Measurements from ENCODE around the gene RAB13. TPM values are rescaled to one million over a fixed set of nuclear protein-coding genes. Genes with fewer than 3 reads are reported as not detected.

RAB13 gene
- total and polyA plus RNA-seq, 2 experiments from 2014 or later: 25.9 to 98.7 TPM

GRCh38 chr1:153932156-153933131 is 53.7 kb downstream of the RAB13 start:
- TF ChIP-seq CTCF (IDR thresholded peaks at IDR 0.05; ENCODE audit: poor library complexity): no peak
- TF ChIP-seq EZH2 (IDR thresholded peaks at IDR 0.05; ENCODE audit: borderline replicate concordance): no peak

More at GRCh38 chr1:153932156-153933131, 53.7 kb downstream of the RAB13 start:
- no peak for DNase-seq (ENCODE audit: low spot score)
- no peaks in the 10 kb centered on the region for H4K20me1 ChIP-seq (ENCODE audit: insufficient read depth, poor library complexity, severe bottlenecking)
- H3K4me3 ChIP-seq: no peak overlapping the region
- no peaks in the 10 kb centered on the region for H3K4me1 ChIP-seq (ENCODE audit: insufficient read depth)
- no peaks in the 10 kb centered on the region for H3K27me3 ChIP-seq
- no peak overlapping the region for H2AFZ ChIP-seq
- H3K27ac ChIP-seq: no peak overlapping the region
- H3K9me3 ChIP-seq (ENCODE audit: low read depth): no peaks in the 10 kb centered on the region
- H3K9me2 ChIP-seq (replicated peaks; ENCODE audit: insufficient read depth): no peaks in the 10 kb centered on the region
- no peaks in the 10 kb centered on the region for H3K79me2 ChIP-seq
- no peak overlapping the region for H3K4me2 ChIP-seq
- WGBS (ENCODE audit: low lambda C conversion rate, missing lambda C conversion rate): 95% methylated on average over 16 of the region's 18 CpGs
- no peaks in the 10 kb centered on the region for H3K36me3 ChIP-seq (replicated peaks; ENCODE audit: insufficient read depth, low read depth)

Small RNA genes lying within 50 kb of the gene (microRNA-seq; reads per million reads assigned to microRNA genes)
- 1.8 reads per million for gene MIR6737

Small RNA genes lying within 50 kb of the gene (small RNA-seq; reads per million reads assigned to genes)
- 0.12 reads per million for gene MIR6737

Other genes starting within 250 kb of the RAB13 start
- gene SLC27A3, start 210.9 kb downstream of the RAB13 start, total RNA-seq: 21.5 and 22.8 TPM in 2 replicates
- 37.2 and 38.1 TPM in 2 replicates for gene SLC27A3, start 210.9 kb downstream of the RAB13 start, polyA plus RNA-seq
- gene GATAD2B, start 63.4 kb downstream of the RAB13 start, total RNA-seq: 7.4 and 11.7 TPM in 2 replicates
- gene GATAD2B, start 63.4 kb downstream of the RAB13 start, polyA plus RNA-seq: 5.4 TPM in 2 replicates
- 8.8 and 15.4 TPM in 2 replicates for gene DENND4B, start 39.6 kb downstream of the RAB13 start, total RNA-seq
- gene DENND4B, start 39.6 kb downstream of the RAB13 start, polyA plus RNA-seq: 22.3 and 30.6 TPM in 2 replicates
- gene CRTC2, start 27.7 kb downstream of the RAB13 start, total RNA-seq: 7.6 and 10.5 TPM in 2 replicates
- gene CRTC2, start 27.7 kb downstream of the RAB13 start, polyA plus RNA-seq: 27.1 and 28.0 TPM in 2 replicates
- gene SLC39A1, start 22.8 kb downstream of the RAB13 start, total RNA-seq: 141 and 158 TPM in 2 replicates
- 163 and 174 TPM in 2 replicates for gene SLC39A1, start 22.8 kb downstream of the RAB13 start, polyA plus RNA-seq
- gene CREB3L4, start 18.4 kb downstream of the RAB13 start, total RNA-seq: 10.9 and 15.1 TPM in 2 replicates
- 8.6 and 16.6 TPM in 2 replicates for gene CREB3L4, start 18.4 kb downstream of the RAB13 start, polyA plus RNA-seq
- 213 and 240 TPM in 2 replicates for gene JTB, start 8.7 kb downstream of the RAB13 start, total RNA-seq
- 215 and 217 TPM in 2 replicates for gene JTB, start 8.7 kb downstream of the RAB13 start, polyA plus RNA-seq
- gene RPS27, start 4.4 kb upstream of the RAB13 start, total RNA-seq: 2,478 and 2,548 TPM in 2 replicates
- 1,603 and 1,696 TPM in 2 replicates for gene RPS27, start 4.4 kb upstream of the RAB13 start, polyA plus RNA-seq
- 0.03 and 0.04 TPM in 2 replicates for gene NUP210L, start 168.7 kb upstream of the RAB13 start, total RNA-seq
- not detected in 2 replicates for gene NUP210L, start 168.7 kb upstream of the RAB13 start, polyA plus RNA-seq
- gene TPM3, start 205.8 kb upstream of the RAB13 start, total RNA-seq: 440 and 441 TPM in 2 replicates
- gene TPM3, start 205.8 kb upstream of the RAB13 start, polyA plus RNA-seq: 302 and 321 TPM in 2 replicates
- gene CFAP141, start 220.0 kb upstream of the RAB13 start, total RNA-seq: not detected in 2 replicates
- gene CFAP141, start 220.0 kb upstream of the RAB13 start, polyA plus RNA-seq: not detected in 2 replicates
- gene UBAP2L, start 234.6 kb upstream of the RAB13 start, total RNA-seq: 83.5 and 103 TPM in 2 replicates
- 119 and 132 TPM in 2 replicates for gene UBAP2L, start 234.6 kb upstream of the RAB13 start, polyA plus RNA-seq